Measurements from ENCODE around the gene EIF3D.

Gene EIF3D, protein sequence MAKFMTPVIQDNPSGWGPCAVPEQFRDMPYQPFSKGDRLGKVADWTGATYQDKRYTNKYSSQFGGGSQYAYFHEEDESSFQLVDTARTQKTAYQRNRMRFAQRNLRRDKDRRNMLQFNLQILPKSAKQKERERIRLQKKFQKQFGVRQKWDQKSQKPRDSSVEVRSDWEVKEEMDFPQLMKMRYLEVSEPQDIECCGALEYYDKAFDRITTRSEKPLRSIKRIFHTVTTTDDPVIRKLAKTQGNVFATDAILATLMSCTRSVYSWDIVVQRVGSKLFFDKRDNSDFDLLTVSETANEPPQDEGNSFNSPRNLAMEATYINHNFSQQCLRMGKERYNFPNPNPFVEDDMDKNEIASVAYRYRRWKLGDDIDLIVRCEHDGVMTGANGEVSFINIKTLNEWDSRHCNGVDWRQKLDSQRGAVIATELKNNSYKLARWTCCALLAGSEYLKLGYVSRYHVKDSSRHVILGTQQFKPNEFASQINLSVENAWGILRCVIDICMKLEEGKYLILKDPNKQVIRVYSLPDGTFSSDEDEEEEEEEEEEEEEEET

DNA sequence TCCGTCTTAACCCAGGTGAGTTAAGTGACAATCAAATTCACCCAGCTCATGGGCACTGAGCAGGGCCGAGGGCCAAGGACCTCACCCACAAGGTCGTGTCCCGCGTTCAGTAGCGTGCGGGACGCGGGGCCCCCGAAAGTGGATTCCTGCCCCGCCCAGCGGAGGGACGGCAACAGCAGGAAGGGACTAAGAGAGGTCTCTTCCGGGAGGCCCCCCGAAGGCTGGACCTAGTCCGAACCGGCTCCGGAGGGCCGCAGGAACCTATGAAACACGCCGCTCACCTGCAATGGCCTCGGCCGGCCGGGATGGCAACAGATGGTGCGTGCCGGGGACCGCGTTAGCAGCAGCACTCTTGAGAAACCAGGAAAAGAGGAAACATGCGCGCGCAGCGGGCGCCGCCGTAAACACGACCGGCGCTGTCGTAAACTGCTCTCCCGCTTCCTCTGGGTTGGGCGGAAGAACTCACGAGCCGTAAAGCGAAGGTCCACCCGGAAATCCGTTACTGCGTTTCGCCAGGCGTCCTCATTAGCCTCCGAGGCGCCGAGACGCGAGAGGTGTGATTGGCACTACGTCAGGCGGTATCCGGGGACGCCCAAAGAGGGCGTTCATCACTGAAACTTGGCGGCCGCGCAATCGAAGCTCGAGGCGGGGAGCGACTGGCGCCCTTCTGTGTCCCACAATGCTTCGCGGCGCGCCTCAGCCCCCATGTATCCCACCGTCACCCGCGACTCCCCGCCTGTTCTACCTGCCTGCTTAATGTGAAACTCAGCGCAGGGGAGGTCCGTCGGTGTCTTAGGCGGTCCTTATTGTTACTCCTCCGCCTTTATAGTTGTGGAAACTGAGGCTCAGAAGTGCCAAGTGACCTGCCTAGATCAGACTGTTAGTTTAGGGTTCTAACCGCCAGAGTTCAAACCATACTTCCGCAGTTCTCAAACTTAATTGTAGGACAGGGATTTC lies at the start of gene EIF3D:
Gene EIF3D (minus strand): TSS at position 372 of the 957 bp plus-strand sequence. CDS start 3,045 bp downstream, outside the sequence.
- DNase-seq, result peak; percentile 79

DNA sequence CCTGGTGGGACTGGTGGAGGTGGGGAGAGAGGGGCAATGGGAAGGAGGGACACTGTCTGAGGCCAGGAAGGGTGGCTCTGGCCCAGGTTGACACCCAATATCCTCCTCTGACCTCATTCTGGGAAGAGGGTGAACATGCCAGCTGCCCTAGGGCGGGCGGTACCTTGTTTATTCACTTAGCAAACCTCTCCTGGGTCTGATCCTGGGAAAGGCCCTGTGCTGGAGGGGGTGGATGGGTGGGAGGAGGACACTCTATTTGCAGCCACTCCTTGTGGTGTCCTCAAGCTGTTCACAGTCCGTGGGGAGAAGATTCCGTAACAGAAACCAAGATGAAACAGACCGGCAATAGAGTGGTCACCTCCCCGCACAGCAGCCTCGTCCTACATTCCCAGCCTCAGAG lies 49.7 kb upstream of the EIF3D start:
- DNase-seq, result no peak

GRCh38 chr22:36577019-36577418 lies 48.1 kb upstream of the EIF3D start:
- no peak for DNase-seq

GRCh38 chr22:36574728-36575127 lies 45.8 kb upstream of the EIF3D start:
- no peak for DNase-seq

DNA sequence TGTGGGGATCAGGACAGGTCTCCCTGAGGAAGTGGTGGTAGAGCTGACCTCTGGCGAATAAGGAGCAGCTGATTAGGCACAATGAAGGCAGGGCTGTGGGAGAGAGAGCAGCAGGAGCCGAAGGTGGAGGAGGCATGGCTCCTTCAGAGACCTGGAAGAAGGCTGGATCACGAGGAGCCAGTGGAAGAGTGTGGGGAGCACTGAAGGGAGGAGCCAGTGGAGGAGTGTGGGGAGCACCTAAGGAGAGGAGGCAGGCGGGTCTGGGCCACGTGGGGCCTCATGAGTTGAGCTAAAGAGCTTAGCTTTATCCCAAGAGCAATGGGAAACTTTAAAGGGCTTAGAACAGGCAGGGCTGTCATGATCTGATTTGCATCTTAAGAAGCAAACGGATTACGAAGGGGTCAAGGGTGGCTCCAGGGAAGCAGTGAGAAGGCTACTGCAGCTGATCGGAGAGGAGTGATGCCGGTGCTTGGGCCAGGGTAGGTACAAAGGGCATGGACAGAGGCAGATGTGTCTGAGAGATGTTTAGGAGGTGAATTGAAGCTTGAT lies 44.9 kb upstream of the EIF3D start:
- no peak for DNase-seq

DNA sequence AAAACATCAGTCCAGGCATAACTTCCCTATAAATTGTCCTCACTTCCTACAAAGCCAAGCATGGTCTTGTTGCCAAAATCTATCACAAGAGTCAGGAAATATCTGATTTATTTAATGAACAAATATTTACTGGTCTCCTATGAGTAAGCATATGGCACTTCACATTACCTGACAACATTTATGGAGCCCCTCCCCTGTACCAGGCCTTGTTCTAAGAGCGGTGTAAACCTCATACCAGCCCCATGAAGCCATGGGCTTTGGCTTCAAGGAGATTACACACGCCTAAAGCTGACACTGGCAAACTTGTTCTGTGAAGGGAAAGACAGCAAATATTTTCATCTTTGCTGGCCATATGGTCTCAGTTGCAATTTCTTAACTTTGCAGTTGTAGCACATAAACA lies 43.0 kb upstream of the EIF3D start:
- DNase-seq, result no peak

GRCh38 chr22:36569999-36570398 lies 41.0 kb upstream of the EIF3D start:
- no peak for DNase-seq

GRCh38 chr22:36568846-36569245 lies 39.9 kb upstream of the EIF3D start:
- DNase-seq, result no peak

DNA sequence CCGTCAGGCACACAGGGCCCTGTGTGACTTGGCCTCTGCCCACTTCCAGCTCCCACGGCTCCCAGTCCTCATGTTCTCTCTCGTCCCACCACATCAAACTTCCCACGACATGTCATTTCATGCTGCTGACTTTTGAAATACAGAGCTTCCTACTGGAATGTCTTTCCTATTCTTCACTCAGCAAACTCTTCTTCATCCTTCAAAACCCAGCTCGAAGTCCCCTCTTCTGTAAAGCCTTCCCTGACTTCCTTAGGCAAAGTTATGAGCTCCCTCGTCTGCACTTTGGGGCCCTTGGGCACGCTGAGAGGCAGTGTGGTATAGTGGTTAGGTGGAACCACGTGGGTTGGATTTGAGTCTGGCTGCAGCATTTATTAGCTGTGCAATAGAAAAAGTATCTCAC lies 37.8 kb upstream of the EIF3D start:
- DNase-seq, result no peak

DNA sequence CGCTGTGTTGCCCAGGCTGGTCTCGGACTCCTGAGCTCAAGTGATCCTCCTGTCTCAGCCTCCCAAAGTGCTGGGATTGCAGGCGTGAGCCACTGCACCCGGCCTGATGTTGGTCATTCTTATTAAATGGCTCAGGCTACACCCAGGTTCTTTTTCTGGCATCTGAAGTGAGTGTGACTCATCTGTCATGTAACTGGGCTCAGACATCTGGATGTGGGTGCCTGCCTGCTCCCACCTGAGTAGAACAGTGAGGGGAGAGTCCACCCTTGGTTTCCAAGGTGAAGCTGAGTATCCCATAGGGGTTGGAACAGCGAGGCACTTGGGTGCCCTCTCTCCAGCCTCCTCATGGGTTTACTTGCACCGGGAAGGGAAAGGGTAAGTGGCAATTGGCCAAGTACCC lies 36.7 kb upstream of the EIF3D start:
- no peak for DNase-seq

DNA sequence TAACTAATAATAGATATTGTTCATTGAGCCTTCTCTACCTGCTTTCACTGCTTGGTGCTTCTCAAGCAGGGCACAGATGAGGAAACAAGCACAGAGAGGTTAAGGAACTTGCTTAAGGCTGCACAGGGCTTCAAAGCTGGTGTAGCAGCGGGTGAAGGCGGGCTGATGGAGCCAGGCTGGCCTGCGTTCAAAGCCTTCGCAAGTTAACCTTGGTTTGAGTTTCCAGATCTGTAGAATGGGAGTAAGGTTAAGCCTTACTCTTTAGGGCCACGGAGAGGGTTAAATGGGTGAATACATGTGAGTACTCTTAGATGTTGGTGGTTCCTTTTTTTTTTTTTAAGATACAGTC lies 36.2 kb upstream of the EIF3D start:
- no peak for DNase-seq

GRCh38 chr22:36564422-36565158 lies 35.6 kb upstream of the EIF3D start:
- no peak for DNase-seq

- DNase-seq, result no peak
Measured at GRCh38 chr22:36563898-36564297, 34.9 kb upstream of the EIF3D start.

DNA sequence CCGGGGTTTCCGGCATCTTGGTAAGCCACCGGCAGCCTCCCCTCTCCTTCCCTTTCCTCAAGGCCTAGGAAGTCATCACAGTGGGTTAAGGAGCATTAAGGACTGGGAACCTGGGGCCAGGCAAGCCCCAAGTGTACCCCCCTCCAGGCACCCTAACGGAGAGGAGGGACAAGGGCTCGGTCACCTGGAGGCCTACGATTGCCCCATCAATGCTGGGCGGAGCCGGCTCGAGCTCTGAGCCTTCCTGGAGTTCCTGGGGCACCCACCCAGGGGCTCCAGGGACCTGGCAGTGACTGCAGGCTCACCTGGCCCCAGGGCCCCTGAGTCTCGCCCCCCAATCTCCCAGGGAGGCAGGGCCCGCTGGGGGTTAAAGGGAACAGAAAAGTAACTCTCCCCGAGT lies 34.5 kb upstream of the EIF3D start:
- DNase-seq, result no peak

DNA sequence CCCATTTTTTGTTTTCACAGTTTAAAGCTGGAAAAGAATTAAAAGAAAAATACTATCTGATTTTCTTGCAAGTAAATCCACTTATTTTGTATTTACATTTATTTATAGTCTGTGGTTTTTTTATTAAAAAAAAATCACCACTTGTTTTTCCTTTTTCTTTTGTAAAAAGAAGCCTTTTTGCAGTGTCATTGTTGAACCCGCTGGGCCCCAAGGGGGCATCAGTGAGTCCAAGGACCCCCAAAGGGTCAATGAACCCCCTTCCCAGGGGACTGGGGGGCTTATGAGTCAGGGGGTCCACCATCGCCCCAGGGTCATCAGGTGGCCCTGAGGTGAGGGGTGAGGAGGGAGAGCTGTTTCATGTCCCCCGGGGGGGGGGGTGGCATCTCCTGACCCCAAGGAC lies 34.0 kb upstream of the EIF3D start:
- DNase-seq, result no peak

GRCh38 chr22:36562261-36562835 lies 33.4 kb upstream of the EIF3D start:
- no peak for DNase-seq

DNA sequence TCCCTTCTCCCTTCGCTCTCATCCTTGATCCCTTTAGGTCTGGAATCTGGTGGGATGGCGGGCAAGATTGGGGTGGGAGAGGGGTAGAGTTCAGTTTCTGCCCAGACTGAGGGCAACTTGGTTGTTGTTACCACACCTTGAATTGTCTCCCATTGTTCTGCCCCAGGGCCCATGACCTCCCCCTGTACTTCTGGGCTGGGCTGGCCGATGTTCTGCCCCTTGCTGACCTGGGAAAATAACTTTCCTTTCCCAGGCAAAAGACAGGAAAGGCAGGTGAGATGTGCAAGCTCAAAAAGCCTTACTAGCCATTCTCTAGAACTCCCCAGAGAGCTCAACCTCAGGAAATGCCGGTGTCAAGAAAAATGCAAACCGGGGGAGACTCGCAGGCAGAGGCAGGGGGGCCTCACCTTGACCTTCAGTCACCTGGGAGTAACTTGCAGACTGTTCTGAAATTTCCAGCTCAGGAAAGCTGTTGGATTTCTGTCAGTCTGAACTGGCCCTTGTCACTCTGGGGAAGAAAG lies 32.4 kb upstream of the EIF3D start:
- DNase-seq, result no peak

DNA sequence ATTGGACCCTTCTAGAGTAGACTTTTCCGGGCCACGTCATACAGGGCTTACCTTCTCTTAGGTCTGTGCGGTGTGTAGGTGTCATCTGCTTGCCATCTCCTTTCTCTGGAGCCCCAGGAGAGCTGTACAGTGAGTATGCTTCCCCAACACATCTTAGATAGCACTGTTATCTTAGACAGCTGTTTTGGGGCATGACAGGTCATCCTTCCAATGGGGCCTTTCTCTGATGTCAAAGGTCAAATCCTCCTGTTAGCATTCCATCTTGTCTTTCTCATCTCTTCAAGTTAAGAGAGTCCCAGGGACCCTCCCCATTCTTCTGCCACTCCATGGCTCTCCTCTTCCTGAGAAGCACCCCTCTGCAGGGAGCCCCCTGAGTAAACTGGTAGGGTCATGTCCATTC lies 31.0 kb upstream of the EIF3D start:
- no peak for DNase-seq

- DNase-seq, result no peak
Measured at GRCh38 chr22:36554098-36554497, 25.1 kb upstream of the EIF3D start.

GRCh38 chr22:36552289-36552688 lies 23.3 kb upstream of the EIF3D start:
- no peak for DNase-seq

DNA sequence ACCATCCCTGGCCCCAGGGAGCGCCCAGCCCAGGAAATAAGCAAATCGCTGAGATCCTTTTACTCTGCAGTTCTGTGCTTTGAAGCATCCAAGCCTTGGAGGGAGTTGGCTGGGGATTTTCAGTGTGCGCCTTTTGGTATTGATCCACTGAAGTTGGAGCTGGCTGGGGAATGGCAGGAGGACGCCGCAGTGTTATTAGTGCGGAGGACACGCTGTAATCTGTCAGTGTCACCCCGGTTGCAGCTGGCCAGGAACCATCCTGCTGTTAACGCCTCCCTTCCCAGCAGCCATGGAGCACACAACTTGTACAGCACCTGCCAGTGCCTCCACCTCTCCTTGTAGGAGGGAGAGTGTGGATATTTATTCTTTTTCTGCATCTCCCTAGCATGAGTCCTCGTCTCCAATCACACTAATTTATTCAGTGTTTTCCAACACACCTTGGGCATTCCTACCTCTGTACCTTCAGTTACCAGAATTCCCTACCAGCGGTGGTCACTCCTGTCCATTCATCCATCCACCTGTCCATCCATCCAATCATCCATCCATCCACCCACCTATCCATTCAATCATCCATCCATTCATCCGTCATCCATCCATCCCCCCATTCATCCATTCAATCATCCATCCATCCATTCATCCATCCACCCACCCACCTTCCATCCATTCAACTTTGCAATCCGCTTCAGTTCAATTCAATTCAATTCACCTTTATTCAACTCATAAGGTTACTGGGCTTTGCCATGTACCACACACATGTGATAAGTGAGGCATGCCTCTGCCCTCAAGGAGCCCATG lies 21.9 kb upstream of the EIF3D start:
- no peak for DNase-seq

Data from NCI-H187 treated with DMSO at 0.1 percent for 48 hours (cell line).